Right lobe of liver (tissue), 4 donors: ENCODE data around the gene ZMYND8.

Experiments used
- CTCF ChIP-seq, 4 donors: fragments of 200-600 bp in 3 of 4; fragments of 450-650 bp in 1 of 4; IDR thresholded peaks; one replicate each; pipeline versions ENCODE4 v1.5.1 to v1.8.0; 2016 to 2022; ENCODE audit warnings: antibody characterized with exemption in 4 of 4, mild to moderate bottlenecking in 2 of 4
- POLR2A ChIP-seq: fragments of 450-650 bp; IDR thresholded peaks from one replicate; pipeline ENCODE4 v1.6.1; 2017; ENCODE audit warnings: antibody characterized with exemption, mild to moderate bottlenecking
- donor health status: DM: no; HTN: no; CAD: no.
- donor health status: DM: no; HTN: no; CAD: no.
- donor health status: DM: no; HTN: yes; CAD: no.

GRCh38 chr20:47346172-47346571, 10.3 kb downstream of the ZMYND8 start:
- no peak for TF ChIP-seq CTCF (IDR thresholded peaks at IDR 0.05)
- no peak for TF ChIP-seq POLR2A
